CD14-positive monocyte (primary cell): ENCODE data around the gene FREM3. TPM values are rescaled to one million over a fixed set of nuclear protein-coding genes. Genes with fewer than 3 reads are reported as not detected.

Experiments
- DNase-seq, 3 donors: peaks; one replicate each; pipeline ENCODE4 v3.0.0-alpha.2; 2011 to 2022
- H2AFZ ChIP-seq: 2 replicates; pipeline ENCODE4 v1.6.0; 2012; ENCODE audit warnings: mild to moderate bottlenecking, low read depth, low read length, inconsistent platforms; ENCODE audit not compliant: insufficient read depth, poor library complexity, severe bottlenecking
- H3K27ac ChIP-seq, 2 donors: 1 replicate in 1 of 2; 2 replicates in 1 of 2; pipeline ENCODE4 v1.5.1; 2012 to 2013; ENCODE audit warnings: low read length in 2 of 2, control low read depth in 1 of 2, inconsistent platforms in 1 of 2, low read depth in 1 of 2, mild to moderate bottlenecking in 1 of 2
- H3K27me3 ChIP-seq, 2 donors: one replicate each; pipeline versions ENCODE4 v1.6.0 to v1.6.1; 2011 to 2013; ENCODE audit warnings: low read length in 2 of 2; ENCODE audit not compliant: control insufficient read depth in 2 of 2, insufficient read depth in 2 of 2
- H3K36me3 ChIP-seq, 2 donors: replicated peaks in 1 of 2; 1 replicate in 1 of 2; 2 replicates in 1 of 2; pipeline versions ENCODE4 v1.5.1 to v1.6.1; 2012 to 2013; ENCODE audit warnings: low read length in 2 of 2, control low read depth in 1 of 2, inconsistent platforms in 1 of 2, mild to moderate bottlenecking in 1 of 2; ENCODE audit not compliant: insufficient read depth in 2 of 2, control insufficient read depth in 1 of 2
- H3K4me1 ChIP-seq, 2 donors: 1 replicate in 1 of 2; 2 replicates in 1 of 2; pipeline versions ENCODE4 v1.5.1 to v1.6.1; 2012 to 2013; ENCODE audit warnings: low read length in 2 of 2, control low read depth in 1 of 2, inconsistent platforms in 1 of 2, mild to moderate bottlenecking in 1 of 2, moderate library complexity in 1 of 2; ENCODE audit not compliant: insufficient read depth in 2 of 2, control insufficient read depth in 1 of 2
- H3K4me2 ChIP-seq: replicated peaks from 2 replicates; pipeline ENCODE3; 2012; ENCODE audit warnings: low read length, moderate library complexity, mild to moderate bottlenecking; ENCODE audit not compliant: poor library complexity, severe bottlenecking; ENCODE audit errors: extremely low read depth
- H3K4me3 ChIP-seq, 3 experiments: fragments of 200-600 bp in 1 of 3; sonication (generic) in 1 of 3; replicated peaks in 1 of 3; 1 replicate in 2 of 3; 2 replicates in 1 of 3; pipeline ENCODE4 v1.5.1; 2011 to 2013; ENCODE audit warnings: low read length in 3 of 3, mild to moderate bottlenecking in 3 of 3, control low read depth in 2 of 3, low read depth in 2 of 3, inconsistent platforms in 1 of 3, moderate library complexity in 1 of 3
- H3K79me2 ChIP-seq: 2 replicates; pipeline ENCODE4 v1.6.0; 2012; ENCODE audit warnings: mild to moderate bottlenecking, control low read depth, inconsistent platforms, low read length, moderate library complexity; ENCODE audit not compliant: insufficient read depth
- H3K9ac ChIP-seq: 2 replicates; pipeline ENCODE4 v1.6.0; 2017; ENCODE audit warnings: low read length, mild to moderate bottlenecking; ENCODE audit not compliant: insufficient read depth, poor library complexity, severe bottlenecking
- H3K9me3 ChIP-seq, 2 donors: replicated peaks in 1 of 2; 1 replicate in 1 of 2; 2 replicates in 1 of 2; pipeline versions ENCODE4 v1.5.1 to v1.6.1; 2012 to 2013; ENCODE audit warnings: low read length in 2 of 2, control low read depth in 1 of 2; ENCODE audit not compliant: control insufficient read depth in 1 of 2, insufficient read depth in 1 of 2
- H4K20me1 ChIP-seq: 2 replicates; pipeline ENCODE4 v1.6.0; 2012; ENCODE audit warnings: mild to moderate bottlenecking, low read length, control low read depth, moderate library complexity; ENCODE audit not compliant: insufficient read depth
- H3K27ac Mint-ChIP-seq, 7 donors: one replicate each; pipeline ENCODE4 v1.8.0; 2020; ENCODE audit warnings: mild to moderate bottlenecking in 7 of 7, mixed read lengths in 7 of 7, moderate library complexity in 6 of 7, inconsistent platforms in 2 of 7
- H3K27me3 Mint-ChIP-seq, 3 donors: one replicate each; pipeline ENCODE4 v1.8.0; 2021 to 2022; ENCODE audit warnings: low read depth in 3 of 3, mild to moderate bottlenecking in 3 of 3, mixed read lengths in 3 of 3, moderate library complexity in 3 of 3, inconsistent platforms in 1 of 3
- H3K36me3 Mint-ChIP-seq, 2 donors: one replicate each; pipeline ENCODE4 v1.8.0; 2020; ENCODE audit warnings: mixed read lengths in 2 of 2, inconsistent platforms in 1 of 2, mild to moderate bottlenecking in 1 of 2
- H3K4me1 Mint-ChIP-seq: one replicate; pipeline ENCODE4 v1.8.0; 2020; ENCODE audit warnings: mild to moderate bottlenecking, mixed read lengths
- H3K4me3 Mint-ChIP-seq, 2 donors: one replicate each; pipeline ENCODE4 v1.8.0; 2020; ENCODE audit warnings: mild to moderate bottlenecking in 2 of 2, mixed read lengths in 2 of 2, moderate library complexity in 1 of 2
- H3K9me3 Mint-ChIP-seq, 7 donors: one replicate each; pipeline ENCODE4 v1.8.0; 2020 to 2022; ENCODE audit warnings: mixed read lengths in 7 of 7, mild to moderate bottlenecking in 6 of 7, moderate library complexity in 6 of 7, inconsistent platforms in 2 of 7
- CTCF ChIP-seq: fragments of 200-600 bp; IDR thresholded peaks from one replicate; pipeline ENCODE4 v1.8.0; 2022; ENCODE audit warnings: antibody characterized with exemption, mild to moderate bottlenecking
- WGBS: methylation state at CpG from one replicate; pipeline ENCODE4 v1.1.5; 2013; ENCODE audit warnings: missing lambda C conversion rate; ENCODE audit not compliant: insufficient coverage; 5-methylcytosine and 5-hydroxymethylcytosine counted together
- intact Hi-C, 2 donors: fragments of 100-400 bp; cut with micrococcal nuclease; formaldehyde crosslinking; loops; one replicate each; pipeline versions ENCODE4 v1.15.0 to v1.15.1; 2023
- polyA plus RNA-seq, 3 donors: library from polyadenylated mRNA; depleted of rRNA in 1 of 3; unstranded in 2 of 3; stranded (reverse) in 1 of 3; fragments of 300-500 nt in 2 of 3; fragments of >200 nt in 1 of 3; fragmentation: Illumina TruSeq in 2 of 3; gene quantifications; 1 replicate in 2 of 3; 2 replicates in 1 of 3; pipeline ENCODE4 v1.2.3, GENCODE V29; 2012 to 2021

Gene FREM3
- polyA plus RNA-seq, 3 donors: not detected

- H3K9ac ChIP-seq: no peak overlapping the region
- WGBS: 92% methylated on average over 5 of the region's 9 CpGs
- no peak overlapping the region for H3K4me3 Mint-ChIP-seq
- no peak overlapping the region for H3K4me3 ChIP-seq
- no peak overlapping the region for H3K27ac ChIP-seq
- H3K9me3 Mint-ChIP-seq: peaks cover 6 to 23% (median 17%) of the 10 kb centered on the region in 7 donors
- no peaks in the 10 kb centered on the region for H3K4me1 ChIP-seq
- no peaks in the 10 kb centered on the region for H3K27me3 ChIP-seq
- no peak overlapping the region for H3K27ac Mint-ChIP-seq
- H4K20me1 ChIP-seq: no peaks in the 10 kb centered on the region
- peaks cover 22% of the 10 kb centered on the region for H3K4me1 Mint-ChIP-seq
- H3K36me3 Mint-ChIP-seq: no peaks in the 10 kb centered on the region
- H3K79me2 ChIP-seq: no peaks in the 10 kb centered on the region
- peaks cover 0 to 8% of the 10 kb centered on the region in 2 donors for H3K9me3 ChIP-seq
- intact Hi-C loops: no loop called here
- no peak overlapping the region for H2AFZ ChIP-seq
- H3K36me3 ChIP-seq: no peaks in the 10 kb centered on the region
- DNase-seq: no peak
- TF ChIP-seq CTCF: no peak
- no peaks in the 10 kb centered on the region for H3K27me3 Mint-ChIP-seq
- no peak overlapping the region for H3K4me2 ChIP-seq
Measured at GRCh38 chr4:143668930-143669552, 31.4 kb downstream of the FREM3 start.

GRCh38 chr4:143667461-143667860, 33.0 kb downstream of the FREM3 start:
- Mint-ChIP-seq H3K36me3 (no peaks in the 10 kb centered on the region), H3K27ac (no peak overlapping the region), H3K4me3 (no peak overlapping the region), H3K9me3 (peaks cover 9 to 17% (median 14%) of the 10 kb centered on the region in 7 donors), H3K27me3 (no peaks in the 10 kb centered on the region), H3K4me1 (peaks cover 22% of the 10 kb centered on the region)
- 0% methylated on average over 2 of the region's 4 CpGs for WGBS
- Histone ChIP-seq H2AFZ (no peak overlapping the region), H3K9me3 (peaks cover 0 to 4% of the 10 kb centered on the region in 2 donors), H3K4me3 (no peak overlapping the region), H3K36me3 (no peaks in the 10 kb centered on the region), H3K9ac (no peak overlapping the region), H3K27ac (no peak overlapping the region), H4K20me1 (no peaks in the 10 kb centered on the region), H3K4me1 (no peaks in the 10 kb centered on the region), H3K79me2 (no peaks in the 10 kb centered on the region), H3K27me3 (no peaks in the 10 kb centered on the region), H3K4me2 (no peak overlapping the region)
- TF ChIP-seq CTCF: no peak
- DNase-seq: no peak
- intact Hi-C loops: no loop called here
